Measurements from ENCODE around the gene CYP3A4.
"Not testable (repeated sequence)": the region's sequence is repeated elsewhere in the genome, so short reads cannot be mapped to it uniquely, and the experiment has no call there.

CYP3A4 gene

GRCh38 chr7:99805641-99806040 lies 21.7 kb upstream of the CYP3A4 start:
- TF ChIP-seq, protein P1, sequence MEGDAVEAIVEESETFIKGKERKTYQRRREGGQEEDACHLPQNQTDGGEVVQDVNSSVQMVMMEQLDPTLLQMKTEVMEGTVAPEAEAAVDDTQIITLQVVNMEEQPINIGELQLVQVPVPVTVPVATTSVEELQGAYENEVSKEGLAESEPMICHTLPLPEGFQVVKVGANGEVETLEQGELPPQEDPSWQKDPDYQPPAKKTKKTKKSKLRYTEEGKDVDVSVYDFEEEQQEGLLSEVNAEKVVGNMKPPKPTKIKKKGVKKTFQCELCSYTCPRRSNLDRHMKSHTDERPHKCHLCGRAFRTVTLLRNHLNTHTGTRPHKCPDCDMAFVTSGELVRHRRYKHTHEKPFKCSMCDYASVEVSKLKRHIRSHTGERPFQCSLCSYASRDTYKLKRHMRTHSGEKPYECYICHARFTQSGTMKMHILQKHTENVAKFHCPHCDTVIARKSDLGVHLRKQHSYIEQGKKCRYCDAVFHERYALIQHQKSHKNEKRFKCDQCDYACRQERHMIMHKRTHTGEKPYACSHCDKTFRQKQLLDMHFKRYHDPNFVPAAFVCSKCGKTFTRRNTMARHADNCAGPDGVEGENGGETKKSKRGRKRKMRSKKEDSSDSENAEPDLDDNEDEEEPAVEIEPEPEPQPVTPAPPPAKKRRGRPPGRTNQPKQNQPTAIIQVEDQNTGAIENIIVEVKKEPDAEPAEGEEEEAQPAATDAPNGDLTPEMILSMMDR (IDR thresholded peaks at IDR 0.05; ENCODE audit: low read depth, low read length): no peak
- no peak overlapping the region for H3K4me3 ChIP-seq (ENCODE audit: low read depth, low read length)

DNA sequence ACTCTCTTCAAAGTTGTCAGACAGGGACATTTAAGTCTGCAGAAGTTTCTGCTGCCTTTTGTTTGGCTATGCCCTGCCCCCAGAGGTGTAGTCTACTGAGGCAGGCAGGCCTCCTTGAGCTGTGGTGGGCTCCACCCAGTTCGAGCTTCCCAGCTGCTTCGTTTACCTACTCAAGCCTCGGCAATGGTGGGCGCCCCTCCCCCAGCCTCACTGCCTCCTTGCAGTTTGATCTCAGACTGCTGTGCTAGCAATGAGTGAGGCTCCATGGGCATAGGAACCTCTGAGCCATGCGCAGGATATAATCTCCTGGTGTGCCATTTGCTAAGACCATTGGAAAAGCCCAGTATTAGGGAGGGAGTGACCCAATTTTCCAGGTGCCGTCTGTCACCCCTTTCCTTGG lies 19.1 kb upstream of the CYP3A4 start:
- not testable (repeated sequence) for H3K4me3 ChIP-seq (ENCODE audit: low read depth, low read length)

DNA sequence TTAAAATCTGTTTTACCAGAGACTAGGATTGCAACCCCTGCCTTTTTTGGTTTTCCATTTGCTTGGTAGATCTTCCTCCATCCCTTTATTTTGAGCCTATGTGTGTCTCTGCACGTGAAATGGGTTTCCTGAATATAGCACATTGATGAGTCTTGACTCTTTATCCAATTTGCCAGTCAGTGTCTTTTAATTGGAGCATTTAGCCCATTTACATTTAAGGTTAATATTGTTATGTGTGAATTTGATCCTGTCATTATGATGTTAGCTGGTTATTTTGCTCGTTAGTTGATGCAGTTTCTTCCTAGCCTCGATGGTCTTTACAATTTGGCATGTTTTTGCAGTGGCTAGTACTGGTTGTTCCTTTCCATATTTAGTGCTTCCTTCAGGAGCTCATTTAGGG lies 17.4 kb upstream of the CYP3A4 start:
- not testable (repeated sequence) for H3K4me3 ChIP-seq (ENCODE audit: low read depth, low read length)

DNA sequence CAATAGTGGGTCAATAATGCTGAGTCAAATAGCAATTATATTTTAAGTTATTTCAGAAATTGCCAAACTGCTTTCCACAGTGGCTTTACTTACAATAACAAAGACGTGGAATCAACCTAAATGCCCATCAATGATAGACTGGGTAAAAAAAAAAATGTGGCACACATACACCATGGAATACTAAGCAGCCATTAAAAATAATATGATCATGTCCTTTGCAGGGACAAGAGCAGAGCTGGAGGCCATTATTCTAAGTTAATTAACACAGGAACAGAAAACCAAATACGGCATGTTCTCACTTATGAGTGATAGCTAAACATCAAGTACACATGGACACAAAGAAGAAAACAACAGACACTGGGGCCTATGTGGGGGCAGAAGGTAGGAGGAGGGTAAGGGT lies 15.0 kb upstream of the CYP3A4 start:
- H3K4me3 ChIP-seq (ENCODE audit: low read depth, low read length): no peak overlapping the region
- TF ChIP-seq, protein P1 (IDR thresholded peaks at IDR 0.05; ENCODE audit: low read depth, low read length): no peak

GRCh38 chr7:99795864-99796263 lies 11.9 kb upstream of the CYP3A4 start:
- H3K4me3 ChIP-seq (ENCODE audit: low read depth, low read length): not testable (repeated sequence)

DNA sequence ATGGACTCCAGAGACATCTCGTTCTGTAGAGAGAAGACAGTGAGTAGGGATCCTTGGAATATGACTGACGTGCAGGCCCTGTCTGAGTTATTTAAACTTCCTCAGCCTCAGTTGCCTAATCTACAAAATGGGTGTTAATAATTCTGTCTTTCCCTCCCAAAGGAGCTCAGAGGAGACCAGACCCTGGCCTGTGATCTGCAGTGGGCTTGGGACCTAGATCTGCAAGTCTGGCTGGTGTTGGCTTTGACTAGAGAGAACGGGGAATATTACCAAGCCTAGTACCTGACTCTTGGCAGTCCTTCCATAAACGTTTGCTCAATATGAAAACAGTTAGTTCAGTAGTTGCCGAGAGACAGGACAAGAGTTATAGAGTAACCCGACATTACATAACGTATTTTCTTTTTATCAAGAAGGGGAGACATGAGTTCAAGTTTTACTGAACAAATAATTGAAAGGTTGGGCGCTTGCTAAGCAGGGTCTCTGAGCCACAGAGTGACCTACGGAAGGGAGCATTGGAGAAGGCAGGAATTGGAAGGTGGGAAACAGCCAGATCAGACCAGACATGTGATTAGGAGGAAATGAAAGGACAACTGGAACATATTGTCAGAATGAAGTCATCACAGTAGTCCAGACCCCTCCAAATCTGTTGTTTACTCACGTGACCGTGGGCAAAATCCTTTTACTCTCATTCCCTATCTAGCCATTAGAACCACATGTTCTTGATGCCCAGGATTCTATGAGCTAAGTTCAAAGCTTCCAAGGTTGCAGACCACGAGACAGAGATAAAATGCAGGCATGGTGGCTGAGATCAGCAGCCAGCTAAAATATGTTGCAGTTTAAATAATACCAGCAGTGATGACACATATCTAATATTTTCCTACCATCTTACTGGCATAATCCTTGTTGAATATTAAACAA lies 10.9 kb upstream of the CYP3A4 start:
- H3K4me3 ChIP-seq (ENCODE audit: low read depth, low read length): no peak overlapping the region
- TF ChIP-seq, protein P1 (IDR thresholded peaks at IDR 0.05; ENCODE audit: low read depth, low read length): no peak

GRCh38 chr7:99793443-99793842 lies 9.5 kb upstream of the CYP3A4 start:
- H3K4me3 ChIP-seq (ENCODE audit: low read depth, low read length): no peak overlapping the region
- TF ChIP-seq, protein P1 (IDR thresholded peaks at IDR 0.05; ENCODE audit: low read depth, low read length): no peak

- H3K4me3 ChIP-seq (ENCODE audit: low read depth, low read length): no peak overlapping the region
- TF ChIP-seq, protein P1 (IDR thresholded peaks at IDR 0.05; ENCODE audit: low read depth, low read length): no peak
Measured at GRCh38 chr7:99792967-99793366, 9.0 kb upstream of the CYP3A4 start.
